GM18873 (cell line): ENCODE measurements around the gene UCKL1.
"Not testable (repeated sequence)": the region's sequence is repeated elsewhere in the genome, so short reads cannot be mapped to it uniquely, and the experiment has no call there.

Experiments
- ATAC-seq: cut with Tn5 transposase; IDR thresholded peaks from one replicate; pipeline ENCODE4 v1.9.1; 2021; ENCODE audit warnings: mild to moderate bottlenecking, moderate library complexity, moderate number of reproducible peaks; ENCODE audit not compliant: unreplicated experiment, low FRiP score

UCKL1 gene

GRCh38 chr20:63960654-63961621 lies 4.7 kb upstream of the UCKL1 start:
- ATAC-seq, result not testable (repeated sequence)

- no peak for ATAC-seq
Observed at GRCh38 chr20:63959699-63960075, 3.5 kb upstream of the UCKL1 start.

- no peak for ATAC-seq
Observed at GRCh38 chr20:63958964-63959698, 2.9 kb upstream of the UCKL1 start.

- ATAC-seq, result no peak
Observed at GRCh38 chr20:63958471-63958870, 2.3 kb upstream of the UCKL1 start.

GRCh38 chr20:63957690-63958441 lies 1.6 kb upstream of the UCKL1 start:
- ATAC-seq, result no peak

- no peak for ATAC-seq
Observed at GRCh38 chr20:63957004-63957689, 931 bp upstream of the UCKL1 start.

GRCh38 chr20:63956664-63957003 lies 418 bp upstream of the UCKL1 start:
- ATAC-seq, result no peak

GRCh38 chr20:63955281-63955826 lies 862 bp downstream of the UCKL1 start:
- ATAC-seq, result no peak

- no peak for ATAC-seq
Observed at GRCh38 chr20:63953764-63954429, 2.3 kb downstream of the UCKL1 start.

GRCh38 chr20:63952769-63953168 lies 3.4 kb downstream of the UCKL1 start:
- ATAC-seq, result no peak

GRCh38 chr20:63952210-63952535 lies 4.0 kb downstream of the UCKL1 start:
- ATAC-seq, result no peak

GRCh38 chr20:63951398-63952209 lies 4.6 kb downstream of the UCKL1 start:
- ATAC-seq, result no peak

GRCh38 chr20:63950701-63951397 lies 5.4 kb downstream of the UCKL1 start:
- no peak for ATAC-seq

- ATAC-seq, result no peak
Observed at GRCh38 chr20:63947638-63948456, 8.4 kb downstream of the UCKL1 start.

GRCh38 chr20:63946986-63947637 lies 9.1 kb downstream of the UCKL1 start:
- no peak for ATAC-seq

GRCh38 chr20:63945921-63946920 lies 10.0 kb downstream of the UCKL1 start:
- ATAC-seq, result no peak
